Parathyroid adenoma (tissue), 2 donors: Measurements from ENCODE around the gene ATF6.
A peak's percentile ranks its signal among the peaks of the same experiment; 100 is the strongest.

ENCODE experiments used
- H2AFZ ChIP-seq: fragments of 300-600 bp; sonication (generic); one replicate; pipeline ENCODE4 v1.7.0; 2017; ENCODE audit warnings: antibody characterized with exemption, mild to moderate bottlenecking
- H3K27ac ChIP-seq: fragments of 300-600 bp; sonication (generic); one replicate; pipeline ENCODE4 v1.7.0; 2017
- H3K27me3 ChIP-seq: fragments of 300-600 bp; sonication (generic); one replicate; pipeline ENCODE4 v1.7.0; 2017; ENCODE audit warnings: low read length; ENCODE audit not compliant: control insufficient read depth, insufficient read depth
- H3K36me3 ChIP-seq: fragments of 300-600 bp; sonication (generic); one replicate; pipeline ENCODE4 v1.7.0; 2017; ENCODE audit warnings: low read length; ENCODE audit not compliant: control insufficient read depth, insufficient read depth
- H3K4me1 ChIP-seq: fragments of 300-600 bp; sonication (generic); one replicate; pipeline ENCODE4 v1.7.0; 2017; ENCODE audit warnings: control low read depth
- H3K4me2 ChIP-seq: fragments of 300-600 bp; sonication (generic); one replicate; pipeline ENCODE4 v1.7.0; 2017; ENCODE audit warnings: low read length
- H3K4me3 ChIP-seq: fragments of 300-600 bp; sonication (generic); one replicate; pipeline ENCODE4 v1.7.0; 2017; ENCODE audit warnings: low read depth, low read length
- H3K79me2 ChIP-seq: fragments of 300-600 bp; sonication (generic); one replicate; pipeline ENCODE4 v1.7.0; 2017; ENCODE audit warnings: control low read depth
- H3K9ac ChIP-seq: fragments of 300-600 bp; sonication (generic); one replicate; pipeline ENCODE4 v1.7.0; 2017; ENCODE audit warnings: mild to moderate bottlenecking
- H3K9me3 ChIP-seq: fragments of 300-600 bp; sonication (generic); one replicate; pipeline ENCODE4 v1.7.0; 2017; ENCODE audit warnings: low read length; ENCODE audit not compliant: control insufficient read depth
- CTCF ChIP-seq: fragments of 300-600 bp; sonication (generic); IDR thresholded peaks from one replicate; pipeline ENCODE4 v1.7.0; 2017; ENCODE audit warnings: antibody characterized with exemption, mild to moderate bottlenecking
- donor health status: primary hyperparathyroidism.

The ATF6 gene

GRCh38 chr1:161736335-161736969 lies 29.7 kb upstream of the ATF6 start:
- Histone ChIP-seq H3K4me3 (no peak overlapping the region), H2AFZ (no peak overlapping the region), H3K27ac (no peak overlapping the region), H3K4me2 (no peak overlapping the region), H3K4me1 (no peaks in the 10 kb centered on the region), H3K9ac (no peak overlapping the region), H3K36me3 (no peaks in the 10 kb centered on the region), H3K27me3 (no peaks in the 10 kb centered on the region), H3K79me2 (no peaks in the 10 kb centered on the region), H3K9me3 (no peaks in the 10 kb centered on the region)
- TF ChIP-seq CTCF: no peak

DNA sequence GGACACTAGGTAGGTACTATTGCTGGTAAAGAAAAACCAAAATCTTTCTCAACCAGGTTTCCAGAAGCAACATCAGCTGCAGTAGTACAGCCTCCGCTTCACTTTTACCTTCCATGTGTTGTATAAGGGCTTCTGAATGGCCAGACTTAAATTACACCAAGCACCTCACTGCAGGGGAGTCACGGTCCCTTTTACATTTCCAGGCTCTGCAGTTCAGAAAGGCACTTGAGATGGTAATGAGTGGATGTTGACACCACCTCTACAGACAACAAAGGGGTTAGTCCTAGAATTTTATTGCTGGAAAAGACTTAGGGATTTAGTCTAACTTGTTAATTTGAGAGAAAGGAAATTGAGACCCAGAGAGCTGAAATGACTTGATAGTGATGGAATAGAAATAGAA lies 28.5 kb upstream of the ATF6 start:
- no peak overlapping the region for H3K4me3 ChIP-seq
- H3K27me3 ChIP-seq: no peaks in the 10 kb centered on the region
- no peaks in the 10 kb centered on the region for H3K79me2 ChIP-seq
- no peaks in the 10 kb centered on the region for H3K9me3 ChIP-seq
- no peak overlapping the region for H3K4me2 ChIP-seq
- no peak for TF ChIP-seq CTCF
- no peak overlapping the region for H3K9ac ChIP-seq
- no peak overlapping the region for H3K27ac ChIP-seq
- no peaks in the 10 kb centered on the region for H3K36me3 ChIP-seq
- no peak overlapping the region for H2AFZ ChIP-seq
- H3K4me1 ChIP-seq: no peaks in the 10 kb centered on the region

DNA sequence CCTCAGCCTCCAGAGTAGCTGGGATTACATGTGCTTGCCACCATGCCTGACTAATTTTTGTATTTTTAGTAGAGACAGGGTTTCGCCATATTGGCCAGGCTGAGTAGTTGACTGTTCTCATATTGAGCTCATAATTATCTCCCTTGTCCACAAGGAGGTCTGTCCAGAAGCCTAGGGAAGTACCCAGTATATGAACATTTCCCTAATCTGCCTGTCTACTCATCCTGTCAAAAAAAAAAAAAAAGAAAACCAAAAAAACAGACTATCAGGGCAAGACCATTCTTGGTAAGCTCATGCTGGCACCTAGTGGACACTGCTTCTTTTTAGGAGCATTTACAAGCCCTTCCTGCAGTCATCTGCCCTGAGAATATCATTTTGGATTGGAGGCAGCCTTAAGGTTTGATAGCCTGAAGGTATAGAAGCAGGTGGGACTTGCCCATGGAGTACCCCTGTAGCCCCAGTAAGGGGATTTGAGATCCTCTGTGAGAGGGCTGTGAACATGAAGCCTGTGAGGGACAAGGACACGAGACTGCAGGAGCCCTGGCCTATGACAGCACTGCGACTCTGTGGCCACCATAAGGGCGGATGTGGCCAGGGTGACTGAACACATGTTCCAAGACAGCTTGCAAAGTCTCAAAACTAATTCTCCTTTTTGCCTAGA lies 27.4 kb upstream of the ATF6 start:
- peak; percentile 39 for TF ChIP-seq CTCF
- no peaks in the 10 kb centered on the region for H3K27me3 ChIP-seq
- no peak overlapping the region for H3K9ac ChIP-seq
- H3K4me3 ChIP-seq: no peak overlapping the region
- H3K79me2 ChIP-seq: no peaks in the 10 kb centered on the region
- H3K4me2 ChIP-seq: no peak overlapping the region
- H2AFZ ChIP-seq: no peak overlapping the region
- no peaks in the 10 kb centered on the region for H3K36me3 ChIP-seq
- no peaks in the 10 kb centered on the region for H3K9me3 ChIP-seq
- H3K27ac ChIP-seq: no peak overlapping the region
- no peaks in the 10 kb centered on the region for H3K4me1 ChIP-seq

DNA sequence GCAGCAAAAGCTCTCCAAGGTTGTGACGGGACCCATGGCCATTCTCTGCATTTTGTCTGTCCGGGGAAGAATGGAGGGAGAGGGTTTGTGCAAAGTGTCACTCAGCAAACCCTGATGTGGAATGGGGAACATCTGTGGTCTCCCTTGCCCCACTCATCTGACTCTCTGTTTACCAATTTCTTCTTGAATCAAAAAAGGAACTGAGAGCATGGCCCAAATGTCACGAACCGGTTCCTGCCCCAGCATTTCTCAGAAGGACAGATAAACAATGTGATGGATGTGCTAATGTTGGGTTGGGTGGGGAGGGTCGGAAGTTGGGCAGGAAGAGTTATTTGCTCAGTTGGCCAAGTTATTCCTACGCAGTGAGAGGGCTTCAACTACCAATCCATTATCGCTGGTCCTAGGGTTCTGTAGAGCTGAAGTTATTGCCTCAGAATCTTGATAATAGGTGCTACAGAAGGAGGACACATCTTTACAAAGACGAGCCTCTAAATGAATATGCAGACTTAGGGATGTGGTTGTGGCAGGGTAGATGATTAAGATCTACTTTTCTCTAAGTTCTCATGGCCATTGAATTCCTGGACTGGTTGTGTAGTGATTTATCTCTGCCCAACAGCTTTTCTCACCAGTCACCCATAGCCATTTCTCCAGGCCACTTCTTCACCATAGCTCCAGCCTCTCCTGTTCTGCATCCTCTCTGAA lies 26.1 kb upstream of the ATF6 start:
- Histone ChIP-seq H2AFZ (no peak overlapping the region), H3K4me1 (no peaks in the 10 kb centered on the region), H3K36me3 (no peaks in the 10 kb centered on the region), H3K4me2 (no peak overlapping the region), H3K4me3 (no peak overlapping the region), H3K9me3 (no peaks in the 10 kb centered on the region), H3K9ac (no peak overlapping the region), H3K27me3 (no peaks in the 10 kb centered on the region), H3K79me2 (no peaks in the 10 kb centered on the region), H3K27ac (no peak overlapping the region)
- TF ChIP-seq CTCF: no peak
